Prostate gland (tissue), 2 donors: ENCODE measurements around the gene STXBP4.

Experiments
- POLR2A ChIP-seq: fragments of 450-650 bp; IDR thresholded peaks from one replicate; pipeline ENCODE4 v1.6.1; 2016; ENCODE audit warnings: antibody characterized with exemption, mild to moderate bottlenecking
- POLR2AphosphoS5 ChIP-seq: sonication (generic); formaldehyde crosslinking; IDR thresholded peaks from one replicate; pipeline ENCODE4 v1.6.1; 2017; ENCODE audit warnings: antibody characterized with exemption
- TF ChIP-seq, protein P1 (sequence below), 4 experiments: fragments of 200-600 bp in 2 of 4; fragments of 450-650 bp in 2 of 4; sonication (generic) in 2 of 4; IDR thresholded peaks; 1 replicate in 3 of 4; 2 replicates in 1 of 4; pipeline ENCODE4 v1.5.1; 2016 to 2019; ENCODE audit warnings: antibody characterized with exemption in 4 of 4, mild to moderate bottlenecking in 2 of 4, moderate library complexity in 2 of 4

DNA sequence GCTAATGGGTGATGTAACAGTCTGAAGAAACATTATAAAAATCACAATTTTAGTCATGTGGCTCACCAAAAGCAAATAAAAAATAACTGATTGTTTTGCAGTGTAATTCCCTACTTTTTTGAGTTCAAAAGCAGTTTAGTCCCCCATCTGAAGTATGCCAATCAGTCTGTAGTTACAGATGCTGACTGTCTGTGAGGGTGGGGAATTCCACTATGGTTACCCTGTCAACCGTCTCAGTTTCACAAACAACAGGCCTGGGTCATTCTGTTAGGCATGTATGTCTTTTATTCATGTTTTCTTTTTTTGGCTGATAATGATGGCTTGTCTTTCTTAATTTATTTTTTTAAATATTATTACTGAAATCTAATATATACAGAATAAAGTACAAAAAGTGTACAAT, 69.3 kb downstream of the STXBP4 start:
- TF ChIP-seq, protein P1, sequence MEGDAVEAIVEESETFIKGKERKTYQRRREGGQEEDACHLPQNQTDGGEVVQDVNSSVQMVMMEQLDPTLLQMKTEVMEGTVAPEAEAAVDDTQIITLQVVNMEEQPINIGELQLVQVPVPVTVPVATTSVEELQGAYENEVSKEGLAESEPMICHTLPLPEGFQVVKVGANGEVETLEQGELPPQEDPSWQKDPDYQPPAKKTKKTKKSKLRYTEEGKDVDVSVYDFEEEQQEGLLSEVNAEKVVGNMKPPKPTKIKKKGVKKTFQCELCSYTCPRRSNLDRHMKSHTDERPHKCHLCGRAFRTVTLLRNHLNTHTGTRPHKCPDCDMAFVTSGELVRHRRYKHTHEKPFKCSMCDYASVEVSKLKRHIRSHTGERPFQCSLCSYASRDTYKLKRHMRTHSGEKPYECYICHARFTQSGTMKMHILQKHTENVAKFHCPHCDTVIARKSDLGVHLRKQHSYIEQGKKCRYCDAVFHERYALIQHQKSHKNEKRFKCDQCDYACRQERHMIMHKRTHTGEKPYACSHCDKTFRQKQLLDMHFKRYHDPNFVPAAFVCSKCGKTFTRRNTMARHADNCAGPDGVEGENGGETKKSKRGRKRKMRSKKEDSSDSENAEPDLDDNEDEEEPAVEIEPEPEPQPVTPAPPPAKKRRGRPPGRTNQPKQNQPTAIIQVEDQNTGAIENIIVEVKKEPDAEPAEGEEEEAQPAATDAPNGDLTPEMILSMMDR (IDR thresholded peaks at IDR 0.05): no peak
- TF ChIP-seq POLR2A (no peak), POLR2AphosphoS5 (no peak)
